ENCODE data around the gene CDK14. TPM values are rescaled to one million over a fixed set of nuclear protein-coding genes. Genes with fewer than 3 reads are reported as not detected.
"Not testable (repeated sequence)": the region's sequence is repeated elsewhere in the genome, so short reads cannot be mapped to it uniquely, and the experiment has no call there.

CDK14 gene
- total RNA-seq, 1 donor from 2014 or later = 64.6 TPM

DNA sequence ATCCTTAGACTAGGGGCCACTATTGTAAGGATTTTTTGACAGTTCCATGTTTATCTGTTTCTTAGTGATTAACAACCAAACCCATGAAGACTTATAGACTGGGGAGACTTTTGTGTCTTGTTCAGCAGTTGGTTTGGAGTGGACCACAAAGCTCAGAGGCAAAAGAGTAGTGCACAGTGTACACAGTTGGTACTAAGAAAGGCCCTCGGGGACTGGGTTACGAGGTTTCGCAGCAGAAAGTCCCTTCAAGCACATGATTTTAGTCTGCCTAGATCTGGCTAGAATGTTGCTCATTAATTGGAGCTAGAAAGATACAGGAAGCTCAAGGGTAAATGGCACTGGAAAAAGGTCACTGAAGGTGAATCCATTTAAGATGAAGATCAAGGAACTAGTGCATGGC, 35.4 kb downstream of the CDK14 start:
- Mint-ChIP-seq H3K27ac (no peak overlapping the region), H3K4me1 (peaks cover 11% of the 10 kb centered on the region), H3K9me3 (peaks cover 4% of the 10 kb centered on the region), H3K4me3 (no peak overlapping the region), H3K36me3 (peaks cover 4% of the 10 kb centered on the region), H3K27me3 (ENCODE audit: low read depth) (no peaks in the 10 kb centered on the region)
- TF ChIP-seq, protein P1, sequence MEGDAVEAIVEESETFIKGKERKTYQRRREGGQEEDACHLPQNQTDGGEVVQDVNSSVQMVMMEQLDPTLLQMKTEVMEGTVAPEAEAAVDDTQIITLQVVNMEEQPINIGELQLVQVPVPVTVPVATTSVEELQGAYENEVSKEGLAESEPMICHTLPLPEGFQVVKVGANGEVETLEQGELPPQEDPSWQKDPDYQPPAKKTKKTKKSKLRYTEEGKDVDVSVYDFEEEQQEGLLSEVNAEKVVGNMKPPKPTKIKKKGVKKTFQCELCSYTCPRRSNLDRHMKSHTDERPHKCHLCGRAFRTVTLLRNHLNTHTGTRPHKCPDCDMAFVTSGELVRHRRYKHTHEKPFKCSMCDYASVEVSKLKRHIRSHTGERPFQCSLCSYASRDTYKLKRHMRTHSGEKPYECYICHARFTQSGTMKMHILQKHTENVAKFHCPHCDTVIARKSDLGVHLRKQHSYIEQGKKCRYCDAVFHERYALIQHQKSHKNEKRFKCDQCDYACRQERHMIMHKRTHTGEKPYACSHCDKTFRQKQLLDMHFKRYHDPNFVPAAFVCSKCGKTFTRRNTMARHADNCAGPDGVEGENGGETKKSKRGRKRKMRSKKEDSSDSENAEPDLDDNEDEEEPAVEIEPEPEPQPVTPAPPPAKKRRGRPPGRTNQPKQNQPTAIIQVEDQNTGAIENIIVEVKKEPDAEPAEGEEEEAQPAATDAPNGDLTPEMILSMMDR (IDR thresholded peaks at IDR 0.05; ENCODE audit: unreplicated experiment) = no peak
- no peak for DNase-seq (ENCODE audit: low spot score in 2 of 2, unreplicated experiment in 2 of 2)

DNA sequence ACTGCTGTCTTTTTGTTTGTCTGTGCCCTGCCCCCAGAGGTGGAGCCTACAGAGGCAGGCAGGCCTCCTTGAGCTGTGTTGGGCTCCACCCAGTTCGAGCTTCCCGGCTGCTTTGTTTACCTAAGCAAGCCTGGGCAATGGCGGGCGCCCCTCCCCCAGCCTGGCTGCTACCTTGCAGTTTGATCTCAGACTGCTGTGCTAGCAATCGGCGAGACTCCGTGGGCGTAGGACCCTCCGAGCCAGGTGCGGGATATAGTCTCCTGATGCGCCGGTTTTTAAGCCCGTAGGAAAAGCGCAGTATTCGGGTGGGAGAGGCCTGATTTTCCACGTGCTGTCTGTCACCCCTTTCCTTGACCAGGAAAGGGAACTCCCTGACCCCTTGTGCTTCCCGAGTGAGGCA, 43.6 kb downstream of the CDK14 start:
- peaks cover 48% of the 10 kb centered on the region for H3K36me3 Mint-ChIP-seq
- H3K4me1 Mint-ChIP-seq; H3K4me3 Mint-ChIP-seq; DNase-seq (ENCODE audit: low spot score in 2 of 2, unreplicated experiment in 2 of 2); H3K27ac Mint-ChIP-seq; H3K27me3 Mint-ChIP-seq (ENCODE audit: low read depth): not testable (repeated sequence)
- H3K9me3 Mint-ChIP-seq = peaks cover 50% of the 10 kb centered on the region

DNA sequence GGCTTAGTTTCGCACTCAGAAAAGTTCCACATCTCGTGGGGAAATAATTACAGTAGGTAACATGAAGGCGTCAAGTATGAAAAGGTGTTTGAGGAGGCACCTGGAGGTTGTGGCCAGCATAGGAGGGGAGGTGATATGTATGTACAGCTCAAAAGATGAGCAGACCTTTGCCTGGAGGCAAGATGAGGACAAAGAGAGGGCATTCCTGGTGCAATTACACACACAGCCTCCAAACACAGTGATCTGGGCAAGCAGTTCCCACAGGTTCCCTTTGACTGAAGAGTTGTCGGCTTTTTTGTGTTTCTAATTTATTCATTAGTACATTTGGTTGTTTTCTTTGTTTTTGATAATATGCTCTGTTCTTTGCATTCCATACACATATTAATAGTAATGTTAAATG, 46.9 kb downstream of the CDK14 start:
- no peak overlapping the region for H3K27ac Mint-ChIP-seq
- TF ChIP-seq, protein P1 (IDR thresholded peaks at IDR 0.05; ENCODE audit: unreplicated experiment) = no peak
- DNase-seq (ENCODE audit: low spot score in 2 of 2, unreplicated experiment in 2 of 2) = no peak
- H3K36me3 Mint-ChIP-seq = peaks cover 43% of the 10 kb centered on the region
- H3K9me3 Mint-ChIP-seq = peaks cover 47% of the 10 kb centered on the region
- peaks cover 9% of the 10 kb centered on the region for H3K4me1 Mint-ChIP-seq
- H3K27me3 Mint-ChIP-seq (ENCODE audit: low read depth) = no peaks in the 10 kb centered on the region
- no peak overlapping the region for H3K4me3 Mint-ChIP-seq

DNA sequence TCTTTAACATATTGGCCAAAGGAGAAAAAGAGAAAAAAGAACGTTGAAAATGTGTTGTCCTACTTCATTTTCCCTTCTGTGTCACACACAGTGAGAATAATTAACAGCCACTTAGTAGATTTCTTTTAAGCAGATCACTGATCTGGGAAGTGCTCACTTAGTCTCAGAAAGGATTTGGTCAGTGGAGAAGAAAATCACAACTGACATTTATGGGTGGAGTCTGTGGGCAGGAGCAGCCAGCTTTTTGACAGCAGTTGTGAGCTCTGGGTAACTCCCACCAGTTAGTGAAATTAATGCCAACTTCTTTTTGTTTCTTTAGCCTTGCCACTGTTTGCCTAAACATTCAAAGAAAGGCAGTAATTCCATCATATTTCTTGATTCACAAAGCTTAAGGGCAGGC, 49.7 kb downstream of the CDK14 start:
- peaks cover 32% of the 10 kb centered on the region for H3K36me3 Mint-ChIP-seq
- TF ChIP-seq, protein P1 (IDR thresholded peaks at IDR 0.05; ENCODE audit: unreplicated experiment) = no peak
- no peaks in the 10 kb centered on the region for H3K27me3 Mint-ChIP-seq (ENCODE audit: low read depth)
- peaks cover 32% of the 10 kb centered on the region for H3K9me3 Mint-ChIP-seq
- H3K4me1 Mint-ChIP-seq = peaks cover 9% of the 10 kb centered on the region
- H3K27ac Mint-ChIP-seq = peak overlapping the region; percentile 15
- no peak overlapping the region for H3K4me3 Mint-ChIP-seq
- no peak for DNase-seq (ENCODE audit: low spot score in 2 of 2, unreplicated experiment in 2 of 2)

DNA sequence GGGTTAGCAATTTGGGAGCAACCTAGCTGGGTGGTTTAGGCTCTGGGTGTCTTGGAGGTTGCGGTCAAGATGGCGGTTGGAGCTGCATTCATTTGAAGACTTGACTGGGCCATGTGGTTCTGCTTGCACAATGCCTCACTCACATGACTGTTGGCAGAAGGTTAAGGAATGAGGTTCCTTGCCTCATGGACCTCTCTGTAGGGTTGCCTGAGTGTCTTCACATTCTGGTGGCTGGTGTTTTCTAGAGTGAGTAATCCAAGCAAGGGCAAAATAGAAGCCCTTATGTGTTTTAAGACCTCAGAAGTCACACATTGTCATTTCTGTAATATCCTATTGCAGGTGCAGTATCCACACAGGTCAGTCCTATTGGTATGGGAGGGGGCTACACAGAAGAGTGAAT, 52.0 kb downstream of the CDK14 start:
- Mint-ChIP-seq H3K9me3 (peaks cover 20% of the 10 kb centered on the region), H3K36me3 (peaks cover 21% of the 10 kb centered on the region), H3K4me3 (no peak overlapping the region), H3K27me3 (ENCODE audit: low read depth) (no peaks in the 10 kb centered on the region), H3K27ac (no peak overlapping the region), H3K4me1 (peaks cover 9% of the 10 kb centered on the region)
- TF ChIP-seq, protein P1 (IDR thresholded peaks at IDR 0.05; ENCODE audit: unreplicated experiment) = no peak
- no peak for DNase-seq (ENCODE audit: low spot score in 2 of 2, unreplicated experiment in 2 of 2)

DNA sequence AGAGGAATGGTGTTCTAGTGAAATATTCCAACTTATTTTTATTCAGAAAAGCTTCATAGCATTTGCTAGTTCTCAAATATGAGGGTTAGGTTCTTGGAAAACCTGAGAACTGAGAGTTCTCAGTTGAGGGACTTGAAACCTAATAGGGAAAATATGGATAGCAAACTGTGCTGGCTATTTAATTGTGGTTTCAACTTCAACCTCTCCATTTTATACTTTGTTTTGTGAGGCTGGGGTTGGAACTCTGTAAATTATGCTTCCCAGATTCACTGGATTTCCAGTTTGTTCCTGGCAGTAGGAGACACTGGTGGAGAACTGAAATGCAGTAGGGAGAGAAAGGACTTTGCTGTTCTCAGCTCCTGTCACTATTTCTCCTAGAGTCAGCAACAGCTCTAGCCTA, 52.7 kb downstream of the CDK14 start:
- no peak overlapping the region for H3K4me3 Mint-ChIP-seq
- peaks cover 15% of the 10 kb centered on the region for H3K9me3 Mint-ChIP-seq
- H3K27ac Mint-ChIP-seq = no peak overlapping the region
- no peak for DNase-seq (ENCODE audit: low spot score in 2 of 2, unreplicated experiment in 2 of 2)
- peaks cover 16% of the 10 kb centered on the region for H3K36me3 Mint-ChIP-seq
- H3K4me1 Mint-ChIP-seq = peaks cover 9% of the 10 kb centered on the region
- TF ChIP-seq, protein P1 (IDR thresholded peaks at IDR 0.05; ENCODE audit: unreplicated experiment) = no peak
- no peaks in the 10 kb centered on the region for H3K27me3 Mint-ChIP-seq (ENCODE audit: low read depth)
